CD4-positive, alpha-beta T cell (primary cell): ENCODE results near the gene TLE6. TPM values are rescaled to one million over a fixed set of nuclear protein-coding genes. Genes with fewer than 3 reads are reported as not detected.
A peak's percentile ranks its signal among the peaks of the same experiment; 100 is the strongest.
"Not testable (repeated sequence)": the region's sequence is repeated elsewhere in the genome, so short reads cannot be mapped to it uniquely, and the experiment has no call there.

ENCODE experiments used
- ATAC-seq: fragments of 200-7000 bp; cut with Tn5 transposase; one replicate; pipeline ENCODE4 v1.10.0; 2022; ENCODE audit warnings: mild to moderate bottlenecking; ENCODE audit not compliant: poor library complexity
- CTCF ChIA-PET: fragments of 350-600 bp; sonication (Branson Sonifier 250); formaldehyde crosslinking; loops from one replicate; lab custom pipeline; 2021; ENCODE audit warnings: antibody characterized with exemption, inconsistent platforms; lab: Charles Lee
- POLR2A ChIA-PET: fragments of 350-600 bp; sonication (Branson Sonifier 250); formaldehyde crosslinking; loops from one replicate; lab custom pipeline; 2021; ENCODE audit warnings: antibody characterized with exemption, inconsistent platforms; lab: Charles Lee
- DNase-seq, 14 experiments: peaks; one replicate each; pipeline ENCODE4 v3.0.0-alpha.2; 2013 to 2020; ENCODE audit warnings: mixed read lengths in 2 of 14
- H3K27ac ChIP-seq, 2 donors: one replicate each; pipeline versions ENCODE4 v1.5.1 to v1.7.0; 2013; ENCODE audit warnings: low read length in 2 of 2, low read depth in 1 of 2, mild to moderate bottlenecking in 1 of 2
- H3K27me3 ChIP-seq, 2 experiments: 1 replicate in 1 of 2; 2 replicates in 1 of 2; pipeline versions ENCODE4 v1.6.1 to v1.7.0; 2013; ENCODE audit warnings: low read length in 2 of 2, control low read depth in 1 of 2, mild to moderate bottlenecking in 1 of 2, moderate library complexity in 1 of 2; ENCODE audit not compliant: insufficient read depth in 2 of 2, control insufficient read depth in 1 of 2
- H3K36me3 ChIP-seq: one replicate; pipeline ENCODE4 v1.6.1; 2013; ENCODE audit warnings: low read length, control low read depth; ENCODE audit not compliant: insufficient read depth
- H3K4me1 ChIP-seq: one replicate; pipeline ENCODE4 v1.6.1; 2013; ENCODE audit warnings: low read length, control low read depth; ENCODE audit not compliant: insufficient read depth
- H3K4me3 ChIP-seq: one replicate; pipeline ENCODE4 v1.5.1; 2013; ENCODE audit warnings: mild to moderate bottlenecking, low read length, moderate library complexity
- H3K9me3 ChIP-seq, 2 experiments: 1 replicate in 1 of 2; 2 replicates in 1 of 2; pipeline versions ENCODE4 v1.6.1 to v1.7.0; 2013; ENCODE audit warnings: low read length in 2 of 2, mild to moderate bottlenecking in 2 of 2, control low read depth in 1 of 2, moderate library complexity in 1 of 2; ENCODE audit not compliant: control insufficient read depth in 1 of 2, insufficient read depth in 1 of 2
- H3K27ac Mint-ChIP-seq: one replicate; pipeline ENCODE4 v1.8.0; 2020; ENCODE audit warnings: mixed read lengths
- H3K27me3 Mint-ChIP-seq: one replicate; pipeline ENCODE4 v1.8.0; 2021; ENCODE audit warnings: mixed read lengths
- H3K36me3 Mint-ChIP-seq: one replicate; pipeline ENCODE4 v1.8.0; 2021; ENCODE audit warnings: low read depth, mixed read lengths
- H3K4me1 Mint-ChIP-seq: one replicate; pipeline ENCODE4 v1.8.0; 2021; ENCODE audit warnings: low read depth, mixed read lengths
- H3K4me3 Mint-ChIP-seq: one replicate; pipeline ENCODE4 v1.8.0; 2020; ENCODE audit warnings: mild to moderate bottlenecking, mixed read lengths
- H3K9me3 Mint-ChIP-seq: one replicate; pipeline ENCODE4 v1.8.0; 2020; ENCODE audit warnings: mixed read lengths
- intact Hi-C, 2 experiments: fragments of 100-400 bp; cut with DNase I in 1 of 2; cut with micrococcal nuclease in 1 of 2; formaldehyde crosslinking; loops; one replicate each; pipeline versions ENCODE4 v1.15.1 to v1.9.0; 2023 to 2025; cut with DNase I, micrococcal nuclease
- total RNA-seq, 174 experiments: library from RNA in 2 of 174; stranded (reverse) in 2 of 174; gene quantifications; one replicate each; pipeline ENCODE4 v1.2.3 and lab custom pipeline; 2021 to 2026
- TF ChIP-seq, protein P1 (sequence below): fragments of 200-600 bp; IDR thresholded peaks from one replicate; pipeline ENCODE4 v1.8.0; 2022; ENCODE audit warnings: antibody characterized with exemption, mild to moderate bottlenecking

The TLE6 gene
- total RNA-seq, 2 experiments from 2014 or later = not detected

DNA sequence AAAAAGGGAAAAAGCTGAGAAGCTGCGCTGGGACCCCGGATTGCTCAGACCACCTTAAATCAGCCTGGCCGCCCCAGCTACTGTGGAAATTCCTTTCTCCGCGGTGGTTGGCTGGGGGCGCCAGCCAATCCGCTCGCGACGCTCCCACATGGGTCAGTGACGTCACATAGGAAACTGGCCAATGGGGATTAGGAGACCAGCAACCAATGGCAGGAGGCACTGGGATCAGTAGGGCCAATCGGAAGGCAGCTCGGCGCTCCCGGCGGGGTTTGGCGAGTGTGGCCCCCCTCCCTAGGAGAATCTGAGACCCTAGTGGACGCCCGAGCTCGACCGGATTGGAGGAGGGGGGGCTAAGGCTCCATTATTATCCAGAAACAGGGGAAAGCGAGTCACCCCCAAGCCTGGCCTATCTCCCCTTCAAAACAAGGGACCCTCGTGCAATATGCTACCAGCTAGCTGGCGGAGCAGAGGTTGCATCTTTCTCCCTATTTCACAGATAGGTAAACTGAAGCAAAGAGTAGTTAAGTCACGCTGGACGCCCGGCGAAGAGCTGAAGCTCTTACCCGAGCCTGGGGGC lies 58.3 kb downstream of the TLE6 start:
- ATAC-seq (peak; percentile 84), DNase-seq (peak; percentile 88 to 98 (median 92))
- TF ChIP-seq, protein P1, sequence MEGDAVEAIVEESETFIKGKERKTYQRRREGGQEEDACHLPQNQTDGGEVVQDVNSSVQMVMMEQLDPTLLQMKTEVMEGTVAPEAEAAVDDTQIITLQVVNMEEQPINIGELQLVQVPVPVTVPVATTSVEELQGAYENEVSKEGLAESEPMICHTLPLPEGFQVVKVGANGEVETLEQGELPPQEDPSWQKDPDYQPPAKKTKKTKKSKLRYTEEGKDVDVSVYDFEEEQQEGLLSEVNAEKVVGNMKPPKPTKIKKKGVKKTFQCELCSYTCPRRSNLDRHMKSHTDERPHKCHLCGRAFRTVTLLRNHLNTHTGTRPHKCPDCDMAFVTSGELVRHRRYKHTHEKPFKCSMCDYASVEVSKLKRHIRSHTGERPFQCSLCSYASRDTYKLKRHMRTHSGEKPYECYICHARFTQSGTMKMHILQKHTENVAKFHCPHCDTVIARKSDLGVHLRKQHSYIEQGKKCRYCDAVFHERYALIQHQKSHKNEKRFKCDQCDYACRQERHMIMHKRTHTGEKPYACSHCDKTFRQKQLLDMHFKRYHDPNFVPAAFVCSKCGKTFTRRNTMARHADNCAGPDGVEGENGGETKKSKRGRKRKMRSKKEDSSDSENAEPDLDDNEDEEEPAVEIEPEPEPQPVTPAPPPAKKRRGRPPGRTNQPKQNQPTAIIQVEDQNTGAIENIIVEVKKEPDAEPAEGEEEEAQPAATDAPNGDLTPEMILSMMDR = no peak
- Mint-ChIP-seq H3K36me3 (peaks cover 6% of the 10 kb centered on the region), H3K4me1 (peaks cover 37% of the 10 kb centered on the region), H3K27me3 (no peaks in the 10 kb centered on the region), H3K4me3 (peak overlapping the region; percentile 89), H3K9me3 (no peaks in the 10 kb centered on the region), H3K27ac (peak overlapping the region; percentile 92)
- ChIA-PET POLR2A (interaction anchor here (0.6 to 6.9 kb wide), 21 partner anchors 8 to 1141 kb away, joined by 3 to 225 read pairs (median 5); partner anchors contain the start of genes GADD45B, GNA11, NCLN and TLE5), CTCF (interaction anchor here (1.0 to 2.6 kb wide), 6 partner anchors 9 to 85 kb away, joined by 4 to 14 read pairs (median 7); no protein-coding TSS in a partner anchor)
- Histone ChIP-seq H3K4me1 (peaks cover 26% of the 10 kb centered on the region), H3K27ac (peak overlapping the region; percentile 60 to 77), H3K27me3 (no peaks in the 10 kb centered on the region), H3K4me3 (peak overlapping the region; percentile 70), H3K9me3 (no peaks in the 10 kb centered on the region), H3K36me3 (no peaks in the 10 kb centered on the region)
- intact Hi-C loops = loop anchor here (1.0 to 10.0 kb wide), 5 partner anchors 12 to 61 kb away; partner anchors contain the start of gene TLE6 (in 2 of the 2)

DNA sequence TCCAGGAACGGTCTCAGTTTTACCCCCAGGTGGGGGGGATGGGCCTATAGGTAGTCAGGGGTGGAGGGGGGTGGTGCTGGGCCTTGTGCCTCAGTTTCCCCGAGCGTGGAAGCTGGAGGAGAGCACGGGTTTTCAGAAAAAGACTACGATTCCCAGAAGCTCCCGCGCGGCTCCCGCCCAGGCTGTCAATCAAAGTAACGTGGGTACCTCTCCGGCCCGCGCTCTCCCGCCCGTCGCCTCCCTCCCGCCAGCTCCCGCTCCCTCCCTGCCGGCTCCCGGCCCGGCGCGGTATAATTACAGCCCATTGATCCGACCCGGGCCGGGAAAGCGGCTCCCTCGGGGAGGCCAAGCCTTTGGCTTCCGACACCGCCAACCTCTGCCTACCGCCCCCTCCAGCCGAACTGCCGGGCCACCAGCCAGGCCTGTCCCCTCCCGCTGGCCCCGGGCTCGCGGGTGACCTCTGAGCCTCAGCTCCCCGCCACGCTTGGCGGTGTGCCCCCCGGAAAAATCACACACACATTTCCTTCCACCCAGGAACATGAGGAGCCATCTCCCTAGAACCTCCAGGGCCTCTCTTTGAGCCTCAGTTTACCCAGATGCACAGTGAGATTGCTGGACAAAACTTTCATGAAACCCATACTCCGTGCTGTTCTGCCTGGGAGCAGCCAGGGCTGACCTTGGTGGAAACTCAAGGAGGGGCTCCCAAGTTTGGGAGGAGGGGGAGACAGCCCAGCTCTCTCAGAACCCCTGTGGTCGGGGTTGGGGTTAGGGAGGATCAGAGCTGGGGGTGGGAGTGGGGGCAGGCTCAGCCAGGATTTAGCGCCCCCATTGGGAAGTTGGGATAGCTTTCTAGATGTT lies 59.0 kb downstream of the TLE6 start:
- CTCF ChIA-PET = interaction anchor here (1.0 to 2.6 kb wide), 7 partner anchors 8 to 86 kb away, joined by 3 to 14 read pairs (median 6); no protein-coding TSS in a partner anchor
- intact Hi-C loops = loop anchor here (1.0 to 10.0 kb wide), 3 partner anchors 11 to 62 kb away; partner anchors contain the start of gene TLE6 (in 1 of the 2)
- peak overlapping the region; percentile 92 for H3K27ac Mint-ChIP-seq
- POLR2A ChIA-PET = interaction anchor here (0.9 to 6.9 kb wide), 19 partner anchors 9 to 952 kb away, joined by 3 to 225 read pairs (median 5); partner anchors contain the start of genes GADD45B, GNA11, NCLN and TLE5
- DNase-seq (peak; percentile 61 to 91 (median 71)), ATAC-seq (peak; percentile 38)
- no peaks in the 10 kb centered on the region for H3K27me3 Mint-ChIP-seq
- H3K9me3 Mint-ChIP-seq = no peaks in the 10 kb centered on the region
- H3K4me3 ChIP-seq = peak overlapping the region; percentile 70
- H3K36me3 Mint-ChIP-seq = peaks cover 6% of the 10 kb centered on the region
- H3K4me3 Mint-ChIP-seq = peak overlapping the region; percentile 89
- TF ChIP-seq, protein P1 = no peak
- peaks cover 38% of the 10 kb centered on the region for H3K4me1 Mint-ChIP-seq
- no peaks in the 10 kb centered on the region for H3K27me3 ChIP-seq
- H3K9me3 ChIP-seq = no peaks in the 10 kb centered on the region
- peak overlapping the region; percentile 60 to 77 for H3K27ac ChIP-seq
- peaks cover 26% of the 10 kb centered on the region for H3K4me1 ChIP-seq
- H3K36me3 ChIP-seq = no peaks in the 10 kb centered on the region

DNA sequence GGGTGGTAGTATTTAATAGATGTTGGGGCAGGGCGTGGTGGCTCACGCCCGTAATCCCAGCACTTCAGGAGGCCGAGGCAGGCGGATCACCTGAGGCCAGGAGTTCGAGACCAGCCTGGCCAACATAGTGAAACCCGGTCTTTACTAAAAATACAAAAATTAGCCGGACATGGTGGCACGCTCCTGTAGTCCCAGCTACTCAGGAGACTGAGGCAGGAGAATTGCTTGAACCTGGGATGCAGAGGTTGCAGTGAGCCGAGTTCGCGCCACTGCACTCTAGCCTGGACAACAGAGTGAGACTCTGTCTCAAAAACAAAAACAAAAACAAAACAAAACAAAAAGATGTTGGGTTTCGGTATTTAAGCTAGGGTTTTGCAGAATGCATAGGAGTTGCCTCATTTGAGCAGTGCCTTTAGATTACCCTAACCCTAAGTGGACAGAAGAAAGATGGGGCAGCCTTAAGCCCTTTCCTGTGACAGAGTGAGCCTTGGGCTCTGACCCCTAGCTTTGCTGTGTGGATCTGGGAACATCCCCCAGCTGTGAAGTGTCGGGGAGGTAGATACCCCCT lies 59.7 kb downstream of the TLE6 start:
- POLR2A ChIA-PET = interaction anchor here (1.4 to 6.9 kb wide), 7 partner anchors 8 to 561 kb away, joined by 3 to 225 read pairs (median 15); partner anchors contain the start of genes GADD45B, TLE5 and TLE6
- H3K9me3 ChIP-seq, H3K27me3 Mint-ChIP-seq, H3K27me3 ChIP-seq, H3K36me3 ChIP-seq, H3K4me3 ChIP-seq, H3K27ac ChIP-seq, H3K9me3 Mint-ChIP-seq, ATAC-seq, DNase-seq, H3K36me3 Mint-ChIP-seq: not testable (repeated sequence)
- peaks cover 28% of the 10 kb centered on the region for H3K4me1 ChIP-seq
- H3K4me1 Mint-ChIP-seq = peaks cover 41% of the 10 kb centered on the region
- peak overlapping the region; percentile 92 for H3K27ac Mint-ChIP-seq
- peak overlapping the region; percentile 65 for H3K4me3 Mint-ChIP-seq
- CTCF ChIA-PET = interaction anchor here (1.4 to 2.6 kb wide), 6 partner anchors 9 to 87 kb away, joined by 3 to 14 read pairs (median 7); no protein-coding TSS in a partner anchor
- intact Hi-C loops = loop anchor here (1.0 to 10.0 kb wide), 3 partner anchors 10 to 62 kb away; partner anchors contain the start of gene TLE6 (in 1 of the 2)
